AG10803 (cell line): ENCODE data around the gene CTNNA1.

Experiments
- DNase-seq: peaks from one replicate; pipeline ENCODE4 v3.0.0; 2010; ENCODE audit warnings: low read depth
- H3K4me3 ChIP-seq: 2 replicates; pipeline ENCODE4 v1.5.1; 2011; ENCODE audit warnings: mild to moderate bottlenecking, low read length, control low read depth
- CTCF ChIP-seq: conservative IDR thresholded peaks from 2 replicates; pipeline ENCODE4 v1.5.1; 2011; ENCODE audit warnings: mild to moderate bottlenecking, low read length, control low read depth, inconsistent platforms

CTNNA1 gene

DNA sequence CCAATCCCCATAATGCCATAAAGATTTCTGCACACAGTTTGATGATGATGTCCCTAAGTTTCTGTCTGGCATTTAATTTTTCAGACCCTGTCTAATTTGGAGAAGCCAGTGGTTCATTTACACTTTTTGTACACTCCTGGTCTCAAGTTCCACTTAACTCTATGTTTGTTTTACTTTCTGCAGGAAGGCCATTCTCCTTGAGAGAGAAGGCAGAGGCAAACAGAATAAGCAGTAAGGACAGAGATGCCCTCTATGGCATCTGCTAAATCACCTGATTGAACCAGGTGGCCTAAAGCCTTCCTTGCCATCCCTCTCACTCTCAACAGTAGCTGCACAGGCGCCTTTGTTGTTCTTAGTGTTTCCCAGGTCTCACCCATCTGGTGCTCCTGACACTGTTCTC, 208.0 kb downstream of the CTNNA1 start:
- no peak for TF ChIP-seq CTCF
- DNase-seq = no peak
- no peak overlapping the region for H3K4me3 ChIP-seq

DNA sequence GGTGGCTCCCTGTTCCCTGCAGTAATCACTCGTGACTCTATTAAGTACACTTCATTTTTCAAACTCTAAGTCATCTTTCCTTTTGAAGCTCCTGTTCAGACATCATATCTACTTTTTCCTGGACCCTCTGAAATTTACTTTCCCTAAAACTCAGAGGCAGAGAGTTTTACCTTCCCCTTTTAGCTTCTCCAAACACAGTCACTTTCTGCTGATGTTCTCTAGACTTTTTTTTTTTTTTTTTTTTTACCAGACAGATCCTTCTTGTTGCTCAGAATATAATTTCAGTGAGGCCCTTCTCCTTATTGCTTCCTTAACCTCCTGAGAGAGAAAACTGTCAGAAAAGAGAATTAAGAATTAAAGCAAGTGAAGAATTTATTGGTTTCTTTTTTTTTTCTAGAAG, 208.5 kb downstream of the CTNNA1 start:
- no peak for TF ChIP-seq CTCF
- no peak for DNase-seq
- H3K4me3 ChIP-seq = no peak overlapping the region

DNA sequence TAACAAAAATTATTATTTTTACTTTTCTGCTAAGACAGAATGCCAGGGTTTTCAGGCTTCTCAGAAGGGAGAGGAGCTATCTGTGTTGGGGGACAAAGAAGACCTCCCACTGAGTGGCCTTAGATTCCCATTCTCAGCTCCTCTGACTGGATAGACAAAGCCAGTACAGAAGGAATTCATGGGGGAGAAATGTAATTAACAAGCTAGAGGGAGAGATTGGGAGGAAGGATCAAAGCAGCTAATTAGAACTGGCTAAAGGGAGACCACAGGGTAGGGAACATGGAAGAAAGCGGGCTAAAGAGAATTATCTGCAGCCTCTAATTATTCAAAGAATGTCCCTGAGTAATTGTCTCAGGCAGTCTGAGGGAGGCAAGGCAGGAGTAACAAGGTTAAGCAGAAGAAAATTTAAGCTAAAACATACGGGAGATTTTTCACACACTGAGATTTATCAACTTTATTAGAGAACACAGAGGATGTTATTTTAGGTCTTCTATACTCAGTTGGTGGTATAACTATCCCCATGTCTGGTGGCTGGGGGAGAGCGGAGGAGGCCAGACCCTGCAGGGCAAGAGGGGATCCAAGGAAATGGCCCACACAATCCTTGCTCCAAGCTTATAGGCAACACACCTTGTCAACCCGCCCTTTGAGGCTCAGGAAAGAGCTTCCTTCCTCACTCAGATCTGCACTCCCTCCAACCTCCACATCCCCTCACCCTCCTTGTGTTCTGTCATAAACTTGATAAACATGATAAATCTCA, 209.6 kb downstream of the CTNNA1 start:
- no peak for TF ChIP-seq CTCF
- DNase-seq = no peak
- no peak overlapping the region for H3K4me3 ChIP-seq

GRCh38 chr5:138963763-138964371, 210.6 kb downstream of the CTNNA1 start:
- DNase-seq = no peak
- no peak for TF ChIP-seq CTCF
- H3K4me3 ChIP-seq = no peak overlapping the region

DNA sequence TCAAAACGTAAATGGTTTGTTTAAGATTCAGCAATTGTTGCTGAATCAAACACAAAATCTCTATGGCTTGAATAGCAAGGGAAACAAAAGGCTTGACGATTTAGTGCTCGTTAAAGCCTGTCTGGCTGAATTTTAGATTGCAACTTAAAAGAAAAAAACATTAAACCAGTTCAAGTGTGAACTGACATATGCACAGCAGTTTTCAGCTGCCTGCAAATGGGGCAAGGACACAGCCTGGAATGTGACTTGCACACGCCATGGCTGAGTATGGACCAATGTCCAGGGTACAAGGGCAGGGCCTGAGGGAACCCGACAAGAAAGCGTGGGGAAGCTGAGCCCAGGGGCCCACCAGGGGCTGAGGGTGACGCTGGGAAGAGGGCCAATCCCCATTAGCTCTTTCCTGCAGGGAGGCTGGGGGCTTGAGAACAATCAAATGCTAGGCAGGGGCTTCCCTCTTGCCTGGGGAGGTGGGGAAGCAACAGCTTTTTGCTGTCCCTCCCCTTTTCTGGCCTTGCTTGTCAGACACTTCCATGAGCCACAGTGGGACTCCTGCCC, 211.5 kb downstream of the CTNNA1 start:
- no peak for TF ChIP-seq CTCF
- DNase-seq = no peak
- H3K4me3 ChIP-seq = no peak overlapping the region

GRCh38 chr5:138965626-138966025, 212.4 kb downstream of the CTNNA1 start:
- no peak overlapping the region for H3K4me3 ChIP-seq
- no peak for TF ChIP-seq CTCF
- no peak for DNase-seq
